Right lobe of liver (tissue), 6 donors: ENCODE measurements around the gene LSP1. TPM values are rescaled to one million over a fixed set of nuclear protein-coding genes. Genes with fewer than 3 reads are reported as not detected.

Source experiments
- ATAC-seq, 4 donors: fragments of 200-7000 bp; cut with Tn5 transposase; one replicate each; pipeline ENCODE4 v1.9.1; 2020; ENCODE audit warnings: mild to moderate bottlenecking in 4 of 4, moderate library complexity in 4 of 4
- DNase-seq, 3 donors: peaks; one replicate each; pipeline ENCODE4 v3.0.0-alpha.2; 2020
- H3K27ac ChIP-seq, 3 donors: fragments of 200-600 bp; one replicate each; pipeline ENCODE4 v1.8.0; 2022
- H3K27me3 ChIP-seq, 2 donors: fragments of 200-600 bp; one replicate each; pipeline ENCODE4 v1.8.0; 2022
- H3K36me3 ChIP-seq, 4 donors: fragments of 200-600 bp; sonication (generic) in 1 of 4; one replicate each; pipeline versions ENCODE4 v1.5.1 to v1.8.0; 2017 to 2022; ENCODE audit warnings: control low read depth in 1 of 4
- H3K4me1 ChIP-seq, 4 donors: fragments of 200-600 bp; sonication (generic) in 1 of 4; one replicate each; pipeline versions ENCODE4 v1.5.1 to v1.8.0; 2017 to 2022; ENCODE audit warnings: control low read depth in 1 of 4
- H3K4me3 ChIP-seq, 3 donors: fragments of 200-600 bp; one replicate each; pipeline ENCODE4 v1.8.0; 2022
- H3K9me3 ChIP-seq, 4 donors: fragments of 200-600 bp; sonication (generic) in 1 of 4; one replicate each; pipeline versions ENCODE4 v1.5.1 to v1.8.0; 2017 to 2022; ENCODE audit warnings: control low read depth in 1 of 4
- CTCF ChIP-seq, 4 donors: fragments of 200-600 bp in 3 of 4; fragments of 450-650 bp in 1 of 4; IDR thresholded peaks; one replicate each; pipeline versions ENCODE4 v1.5.1 to v1.8.0; 2016 to 2022; ENCODE audit warnings: antibody characterized with exemption in 4 of 4, mild to moderate bottlenecking in 2 of 4
- POLR2A ChIP-seq: fragments of 450-650 bp; IDR thresholded peaks from one replicate; pipeline ENCODE4 v1.6.1; 2017; ENCODE audit warnings: antibody characterized with exemption, mild to moderate bottlenecking
- WGBS: methylation state at CpG from one replicate; pipeline ENCODE4 v1.1.6; 2018; ENCODE audit warnings: low coverage, low lambda C conversion rate; ENCODE audit not compliant: insufficient coverage; ENCODE audit errors: missing lambda C conversion rate; 5-methylcytosine and 5-hydroxymethylcytosine counted together
- intact Hi-C, 2 donors: fragments of 100-400 bp; cut with DNase I; formaldehyde crosslinking; loops; one replicate each; pipeline versions ENCODE4 v1.11.2 to v1.14.1; 2022
- total RNA-seq, 6 experiments: library from RNA; depleted of rRNA in 2 of 6; stranded (reverse); fragments of >200 nt in 2 of 6; fragmentation: NEBNext Ultra II Directional in 3 of 6; extraction: Animal tissue kit (Norgen Biotek cat#: 25700) in 3 of 6; gene quantifications; one replicate each; pipeline versions ENCODE4 v1.1.0 to v1.2.4, GENCODE V29; 2016 to 2023
- donor health status: DM: no; HTN: yes; CAD: no.
- donor health status: DM: no; HTN: no; CAD: no.
- donor health status: DM: no; HTN: no; CAD: no.
- donor health status: DM: no; HTN: yes; CAD: no.
- donor health status: DM: no; HTN: yes; CAD: no.

The LSP1 gene
- total RNA-seq, 6 experiments from 2014 or later, result 2.3 to 20.6 (median 8.8) TPM

- TF ChIP-seq CTCF (IDR thresholded peaks at IDR 0.05) (no peak), POLR2A (no peak)
- Histone ChIP-seq H3K27ac (no peak overlapping the region), H3K36me3 (no peaks in the 10 kb centered on the region), H3K9me3 (no peaks in the 10 kb centered on the region), H3K4me1 (no peaks in the 10 kb centered on the region), H3K4me3 (no peak overlapping the region), H3K27me3 (no peaks in the 10 kb centered on the region)
- intact Hi-C loops, result no loop called here
- no peak for ATAC-seq
- DNase-seq, result no peak
- WGBS, result 85% methylated on average over 15 of the region's 31 CpGs
Observed at GRCh38 chr11:1913271-1914060, 60.6 kb downstream of the LSP1 start.

GRCh38 chr11:1915795-1916131, 62.9 kb downstream of the LSP1 start:
- no peaks in the 10 kb centered on the region for H3K4me1 ChIP-seq
- H3K4me3 ChIP-seq, result no peak overlapping the region
- no peaks in the 10 kb centered on the region for H3K9me3 ChIP-seq
- TF ChIP-seq POLR2A (no peak), CTCF (IDR thresholded peaks at IDR 0.05) (no peak)
- 78% methylated on average over 1 of the region's 2 CpGs for WGBS
- H3K27me3 ChIP-seq, result no peaks in the 10 kb centered on the region
- no peaks in the 10 kb centered on the region for H3K36me3 ChIP-seq
- DNase-seq (no peak), ATAC-seq (no peak)
- intact Hi-C loops, result loop anchor here (1.0 kb wide), 1 partner anchor 22 kb away; no protein-coding TSS in a partner anchor
- no peak overlapping the region for H3K27ac ChIP-seq

- H3K9me3 ChIP-seq, result no peaks in the 10 kb centered on the region
- H3K27ac ChIP-seq, result no peak overlapping the region
- DNase-seq (peak in 1 of 3 donors; percentile 42), ATAC-seq (no peak)
- H3K36me3 ChIP-seq, result no peaks in the 10 kb centered on the region
- 60% methylated on average over 1 of the region's 14 CpGs for WGBS
- no peaks in the 10 kb centered on the region for H3K27me3 ChIP-seq
- H3K4me3 ChIP-seq, result no peak overlapping the region
- intact Hi-C loops, result loop anchor here (1.0 kb wide), 1 partner anchor 23 kb away; no protein-coding TSS in a partner anchor
- H3K4me1 ChIP-seq, result no peaks in the 10 kb centered on the region
- no peak for TF ChIP-seq CTCF (IDR thresholded peaks at IDR 0.05)
- TF ChIP-seq POLR2A, result no peak
Observed at GRCh38 chr11:1916132-1916985, 63.5 kb downstream of the LSP1 start.

GRCh38 chr11:1916986-1917522, 64.2 kb downstream of the LSP1 start:
- no peak overlapping the region for H3K27ac ChIP-seq
- intact Hi-C loops, result loop anchor here (1.0 kb wide), 1 partner anchor 24 kb away; no protein-coding TSS in a partner anchor
- no peak overlapping the region for H3K4me3 ChIP-seq
- no peaks in the 10 kb centered on the region for H3K36me3 ChIP-seq
- no peaks in the 10 kb centered on the region for H3K9me3 ChIP-seq
- DNase-seq (no peak), ATAC-seq (peak in 1 of 4 donors; percentile 2)
- TF ChIP-seq CTCF (IDR thresholded peaks at IDR 0.05) (no peak), POLR2A (no peak)
- 57% methylated on average over 3 of the region's 8 CpGs for WGBS
- H3K27me3 ChIP-seq, result no peaks in the 10 kb centered on the region
- no peaks in the 10 kb centered on the region for H3K4me1 ChIP-seq
